IMR-90 (cell line): ENCODE data around the gene CPA5. TPM values are rescaled to one million over a fixed set of nuclear protein-coding genes. Genes with fewer than 3 reads are reported as not detected.

Experiments used
- ATAC-seq: fragments of 200-7000 bp; cut with Tn5 transposase; 2 replicates; pipeline ENCODE4 v1.9.1; 2020; ENCODE audit warnings: low read depth, mild to moderate bottlenecking, moderate library complexity
- BruUV-seq: library from RNA; stranded (reverse); fragments of 400-500 nt; replicated peaks from 2 replicates; lab custom pipeline; 2021; lab: Mats Ljungman, UMichigan
- CTCF ChIA-PET: fragments of 300-600 bp; formaldehyde crosslinking; extraction: SDS; loops from one replicate; lab custom pipeline; 2021; ENCODE audit warnings: antibody characterized with exemption; lab: Yijun Ruan, JAX
- POLR2A ChIA-PET: fragments of 300-600 bp; sonication (Branson Sonifier 250); formaldehyde crosslinking; loops from one replicate; lab custom pipeline; 2022; ENCODE audit warnings: antibody characterized with exemption; ENCODE audit not compliant: unreplicated experiment; lab: Charles Lee
- DNase-seq: peaks from one replicate; pipeline ENCODE4 v3.0.0; 2013
- H2AFZ ChIP-seq: replicated peaks from 2 replicates; pipeline ENCODE3; 2013; ENCODE audit warnings: low read length, mild to moderate bottlenecking; ENCODE audit not compliant: poor library complexity
- H2AK5ac ChIP-seq: 2 replicates; pipeline ENCODE4 v1.6.1; 2013; ENCODE audit warnings: low read depth, low read length, inconsistent platforms
- H2AK9ac ChIP-seq: replicated peaks from 2 replicates; pipeline ENCODE3; 2013; ENCODE audit warnings: mild to moderate bottlenecking, low read depth, low read length, moderate library complexity; ENCODE audit not compliant: poor library complexity
- H2BK120ac ChIP-seq: 2 replicates; pipeline ENCODE4 v1.6.1; 2013; ENCODE audit warnings: low read depth, low read length, inconsistent platforms
- H2BK15ac ChIP-seq: 3 replicates; pipeline ENCODE4 v1.6.1; 2013; ENCODE audit warnings: low read depth, low read length, inconsistent platforms
- H2BK20ac ChIP-seq: 2 replicates; pipeline ENCODE4 v1.6.1; 2013; ENCODE audit warnings: low read depth, mild to moderate bottlenecking, inconsistent platforms, low read length, moderate library complexity
- H2BK5ac ChIP-seq: 2 replicates; pipeline ENCODE4 v1.6.1; 2013; ENCODE audit warnings: mild to moderate bottlenecking, low read depth, low read length, inconsistent platforms; ENCODE audit not compliant: poor library complexity, severe bottlenecking
- H3K14ac ChIP-seq: replicated peaks from 2 replicates; pipeline ENCODE4 v1.6.1; 2013; ENCODE audit warnings: low read depth, low read length, inconsistent platforms
- H3K18ac ChIP-seq: 2 replicates; pipeline ENCODE4 v1.6.1; 2013; ENCODE audit warnings: low read depth, low read length, control low read depth
- H3K23ac ChIP-seq: 2 replicates; pipeline ENCODE4 v1.6.1; 2013; ENCODE audit warnings: low read depth, low read length, inconsistent platforms
- H3K27ac ChIP-seq: 2 replicates; pipeline ENCODE4 v1.5.1; 2013; ENCODE audit warnings: mild to moderate bottlenecking, control low read depth, low read length; ENCODE audit not compliant: insufficient read depth
- H3K27me3 ChIP-seq: 2 replicates; pipeline ENCODE4 v1.6.1; 2013; ENCODE audit warnings: low read length; ENCODE audit not compliant: control insufficient read depth, insufficient read depth
- H3K36me3 ChIP-seq: 2 replicates; pipeline ENCODE4 v1.6.1; 2013; ENCODE audit warnings: low read length, mixed read lengths; ENCODE audit not compliant: control insufficient read depth, insufficient read depth
- H3K4ac ChIP-seq: 2 replicates; pipeline ENCODE4 v1.6.1; 2013; ENCODE audit warnings: low read depth, low read length, inconsistent platforms
- H3K4me1 ChIP-seq: 2 replicates; pipeline ENCODE4 v1.6.1; 2013; ENCODE audit warnings: low read length, mixed read lengths; ENCODE audit not compliant: control insufficient read depth, insufficient read depth
- H3K4me2 ChIP-seq: 2 replicates; pipeline ENCODE4 v1.6.1; 2013; ENCODE audit warnings: low read depth, mild to moderate bottlenecking, control low read depth, low read length, moderate library complexity
- H3K4me3 ChIP-seq: 2 replicates; pipeline ENCODE4 v1.5.1; 2013; ENCODE audit warnings: low read depth, mild to moderate bottlenecking, control low read depth, low read length, moderate library complexity; ENCODE audit not compliant: insufficient read depth
- H3K56ac ChIP-seq: 2 replicates; pipeline ENCODE4 v1.6.1; 2013; ENCODE audit warnings: low read length, inconsistent platforms; ENCODE audit not compliant: insufficient read depth; ENCODE audit errors: extremely low read depth
- H3K79me1 ChIP-seq, 2 experiments: 2 replicates each; pipeline ENCODE4 v1.6.1; 2013; ENCODE audit warnings: low read length in 2 of 2, inconsistent platforms in 1 of 2, low read depth in 1 of 2
- H3K9ac ChIP-seq: 2 replicates; pipeline ENCODE4 v1.6.1; 2013; ENCODE audit warnings: low read depth, low read length, control low read depth
- H3K9me1 ChIP-seq: 2 replicates; pipeline ENCODE4 v1.6.1; 2013; ENCODE audit warnings: low read length, inconsistent platforms; ENCODE audit not compliant: insufficient read depth
- H3K9me3 ChIP-seq: 2 replicates; pipeline ENCODE4 v1.6.1; 2013; ENCODE audit warnings: low read length; ENCODE audit not compliant: control insufficient read depth, insufficient read depth
- H4K20me1 ChIP-seq: 2 replicates; pipeline ENCODE4 v1.6.1; 2013; ENCODE audit warnings: low read length, inconsistent platforms; ENCODE audit not compliant: insufficient read depth
- H4K5ac ChIP-seq: 2 replicates; pipeline ENCODE4 v1.6.1; 2013; ENCODE audit warnings: mild to moderate bottlenecking, low read depth, low read length, control low read depth
- H4K8ac ChIP-seq, 2 experiments: 2 replicates each; pipeline ENCODE4 v1.6.1; 2013; ENCODE audit warnings: low read depth in 2 of 2, low read length in 2 of 2, control low read depth in 1 of 2, inconsistent platforms in 1 of 2
- H4K91ac ChIP-seq: 2 replicates; pipeline ENCODE4 v1.6.1; 2013; ENCODE audit warnings: low read depth, low read length, inconsistent platforms; ENCODE audit not compliant: insufficient read depth
- BHLHE40 ChIP-seq: fragments of 150-350 bp; IDR thresholded peaks from 2 replicates; pipeline ENCODE4 v1.6.1; 2016; ENCODE audit warnings: mild to moderate bottlenecking, low read depth, low read length
- CHD1 ChIP-seq: IDR thresholded peaks from 2 replicates; pipeline ENCODE4 v1.6.1; 2012; ENCODE audit warnings: low read depth, low read length, improper control_type of control experiment
- ELK1 ChIP-seq: fragments of 150-350 bp; IDR thresholded peaks from 2 replicates; pipeline ENCODE4 v1.6.1; 2016; ENCODE audit warnings: low read depth, mild to moderate bottlenecking, low read length, moderate library complexity, borderline replicate concordance
- WGBS, 2 experiments: methylation state at CpG; one replicate each; pipeline versions ENCODE4 v1.1.5 to v1.1.7; 2013; ENCODE audit warnings: missing lambda C conversion rate in 2 of 2; ENCODE audit not compliant: insufficient read length in 1 of 2; ENCODE audit errors: extremely low coverage in 2 of 2; 5-methylcytosine and 5-hydroxymethylcytosine counted together
- dilution Hi-C: fragments of 300-500 bp; cut with HindIII; formaldehyde crosslinking; loops from one replicate; pipeline ENCODE4 v1.14.3; 2018; ENCODE audit warnings: low sequenced_read_pairs; ENCODE audit not compliant: unreplicated experiment
- in situ Hi-C: fragments of 300-500 bp; cut with MboI; formaldehyde crosslinking; loops from 3 replicates; pipeline ENCODE4 v1.14.3; 2019; ENCODE audit warnings: low sequenced_read_pairs, inconsistent platforms, mixed read lengths
- intact Hi-C: fragments of 100-400 bp; cut with micrococcal nuclease; formaldehyde crosslinking; loops from 2 replicates; pipeline ENCODE4 v1.10.0; 2022
- polyA plus RNA-seq, 3 experiments: library from polyadenylated mRNA; depleted of rRNA; stranded (reverse); fragments of >200 nt; gene quantifications; 2 replicates each; pipeline ENCODE4 v1.2.3, GENCODE V29; 2012; ENCODE audit warnings: low replicate concordance in 1 of 3
- total RNA-seq: library from RNA; depleted of rRNA; stranded (reverse); fragments of >200 nt; gene quantifications from 2 replicates; pipeline ENCODE4 v1.2.3, GENCODE V29; 2012

The CPA5 gene
- total and polyA plus RNA-seq, 2 of the 4 experiments (the other 2 are of a cell fraction) = under 0.01 to 0.86 TPM

- no peak for TF ChIP-seq CHD1
Measured at GRCh38 chr7:130369110-130369711, 24.6 kb downstream of the CPA5 start (continued).

- Histone ChIP-seq H3K9me1 (peaks cover 58% of the 10 kb centered on the region), H3K18ac (peak overlapping the region; percentile 38), H4K91ac (peak overlapping the region; percentile 95), H2BK5ac (peak overlapping the region; percentile 96), H2AK5ac (peak overlapping the region; percentile 100), H2BK20ac (peak overlapping the region; percentile 96), H3K14ac (peak overlapping the region; percentile 97), H3K23ac (peak overlapping the region; percentile 98), H3K9me3 (no peaks in the 10 kb centered on the region), H3K9ac (no peak overlapping the region), H3K79me1 (peaks cover 0 to 28% of the 10 kb centered on the region in 2 experiments; a peak in 1 of 4 replicates), H4K5ac (peak overlapping the region; percentile 21), H2BK120ac (peak overlapping the region; percentile 98), H3K56ac (no peak overlapping the region), H3K4me3 (no peak overlapping the region), H4K20me1 (no peaks in the 10 kb centered on the region), H3K27ac (peak overlapping the region; percentile 76), H3K4me1 (peaks cover 59% of the 10 kb centered on the region), H3K36me3 (no peaks in the 10 kb centered on the region), H3K27me3 (no peaks in the 10 kb centered on the region), H3K4ac (peak overlapping the region; percentile 99), H4K8ac (peak overlapping the region; percentile 28 to 96; a peak in 3 of 4 replicates), H2AK9ac (peak overlapping the region; percentile 3), H2AFZ (peak overlapping the region; percentile 11), H2BK15ac (peak overlapping the region; percentile 74; the same call in 2 of the 3 replicates), H3K4me2 (no peak overlapping the region)
- no peak for DNase-seq
- ATAC-seq = no peak
- POLR2A ChIA-PET = no interaction called here
- in situ Hi-C loops (no loop called here), dilution Hi-C loops (no loop called here), intact Hi-C loops (no loop called here)
- 50% methylated on average over 1 of the region's 3 CpGs; no CpG with 5 or more reads in 1 of the 2 experiments for WGBS, 2 experiments
- TF ChIP-seq ELK1 (no peak), BHLHE40 (no peak)
- no TSS peak for BruUV-seq
- CTCF ChIA-PET = no interaction called here
Measured at GRCh38 chr7:130369831-130370550, 25.4 kb downstream of the CPA5 start.
